GM18526 (cell line): Measurements from ENCODE around the gene CCDC81.

ENCODE experiments used
- POLR2A ChIP-seq: IDR thresholded peaks from 3 replicates; pipeline ENCODE4 v1.6.1; 2011; ENCODE audit not compliant: insufficient read length; ENCODE audit errors: extremely low read depth

The CCDC81 gene

GRCh38 chr11:86380295-86381059 is 5.8 kb downstream of the CCDC81 start:
- TF ChIP-seq POLR2A: no peak

- TF ChIP-seq POLR2A: no peak
These were observed 8.6 kb downstream of the CCDC81 start for GRCh38 chr11:86383041-86383955.

DNA sequence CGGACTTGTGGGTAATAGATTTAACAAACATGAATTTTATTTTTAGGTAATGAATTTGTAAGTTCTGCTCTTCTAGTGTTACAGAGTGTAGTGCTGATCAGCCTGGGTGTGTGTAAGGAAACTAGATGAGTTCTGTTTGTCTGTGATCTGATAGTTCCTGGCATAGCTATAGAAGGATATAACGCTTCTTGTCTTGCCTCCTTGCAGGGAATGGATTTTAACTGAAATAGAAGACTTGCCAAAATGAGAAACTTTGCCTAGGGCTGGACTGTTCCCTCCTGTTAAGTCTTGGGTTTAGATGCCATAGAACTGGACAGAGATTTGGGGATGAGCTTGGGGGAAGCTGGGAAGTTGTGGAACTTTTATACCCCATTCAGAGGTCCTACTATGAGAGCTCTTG is 11.6 kb downstream of the CCDC81 start:
- no peak for TF ChIP-seq POLR2A

- no peak for TF ChIP-seq POLR2A
These were observed 12.1 kb downstream of the CCDC81 start for GRCh38 chr11:86386746-86387145.

GRCh38 chr11:86388198-86388597 is 13.5 kb downstream of the CCDC81 start:
- TF ChIP-seq POLR2A: no peak

DNA sequence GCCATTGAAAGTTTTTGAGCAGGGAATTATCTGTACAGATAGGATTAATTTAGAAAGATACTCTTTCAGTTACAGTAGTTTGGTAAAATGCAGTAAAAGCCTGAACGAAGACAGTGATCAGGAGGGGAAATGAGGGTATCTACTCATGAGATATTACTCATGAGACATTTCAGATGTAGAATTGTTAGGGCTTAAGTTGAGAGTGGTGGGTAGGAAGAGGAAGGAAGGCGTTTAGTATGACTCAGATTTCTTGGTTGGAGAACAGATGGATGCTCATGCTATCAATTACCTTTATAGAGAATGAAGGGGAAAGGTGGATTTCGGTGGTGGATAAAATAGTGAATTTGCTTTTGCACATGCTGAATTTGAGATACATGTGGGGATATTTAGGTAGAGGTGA is 15.8 kb downstream of the CCDC81 start:
- no peak for TF ChIP-seq POLR2A

DNA sequence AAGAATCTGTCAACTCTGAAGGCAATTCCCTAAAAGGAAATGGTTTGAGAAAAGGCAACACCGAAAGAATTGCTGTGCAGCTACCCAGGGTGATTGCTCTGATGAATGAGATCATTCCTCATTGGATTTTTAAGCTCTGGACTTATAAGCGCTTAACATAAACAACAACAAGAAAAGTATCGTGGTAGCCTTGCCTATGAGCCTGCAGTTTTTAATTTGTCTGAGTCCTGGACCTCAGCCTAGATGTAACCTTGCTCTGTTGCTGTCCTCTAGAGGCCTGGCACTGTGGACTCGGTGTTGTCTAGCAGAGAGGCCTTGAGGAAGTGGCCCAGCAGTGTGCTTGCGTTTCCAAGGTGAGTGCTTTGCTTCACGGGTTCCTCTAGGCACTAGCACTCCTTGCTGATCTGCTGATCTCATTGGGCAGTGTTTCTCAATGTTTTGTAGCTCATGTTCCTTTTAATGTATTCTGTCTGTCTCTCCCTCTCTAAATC is 20.4 kb downstream of the CCDC81 start:
- TF ChIP-seq POLR2A: no peak

- TF ChIP-seq POLR2A: no peak
These were observed 21.7 kb downstream of the CCDC81 start for GRCh38 chr11:86396396-86396795.

- TF ChIP-seq POLR2A: no peak
These were observed 22.7 kb downstream of the CCDC81 start for GRCh38 chr11:86397351-86397750.

GRCh38 chr11:86398106-86398505 is 23.4 kb downstream of the CCDC81 start:
- no peak for TF ChIP-seq POLR2A

- no peak for TF ChIP-seq POLR2A
These were observed 28.8 kb downstream of the CCDC81 start for GRCh38 chr11:86403458-86403857.

DNA sequence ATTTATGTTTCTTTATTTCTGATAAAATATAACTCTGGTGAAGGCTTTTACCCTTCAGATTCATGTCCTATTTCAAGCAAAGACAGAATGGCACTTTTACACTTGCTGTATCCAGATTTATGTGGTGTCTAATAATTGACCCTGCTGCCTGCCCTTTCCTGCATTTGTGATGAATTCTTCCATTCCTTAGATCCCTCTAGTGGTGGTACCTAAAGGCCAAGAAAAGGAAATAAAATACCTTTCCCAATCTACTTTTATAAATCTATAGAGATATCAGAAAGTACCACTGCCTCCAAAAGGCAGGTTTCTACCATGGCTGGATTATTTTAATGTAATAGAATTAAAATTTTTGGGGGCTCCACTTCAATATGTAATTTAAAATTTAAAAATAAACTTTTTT is 34.2 kb downstream of the CCDC81 start:
- TF ChIP-seq POLR2A: no peak

GRCh38 chr11:86414032-86414431 is 39.3 kb downstream of the CCDC81 start:
- TF ChIP-seq POLR2A: no peak

DNA sequence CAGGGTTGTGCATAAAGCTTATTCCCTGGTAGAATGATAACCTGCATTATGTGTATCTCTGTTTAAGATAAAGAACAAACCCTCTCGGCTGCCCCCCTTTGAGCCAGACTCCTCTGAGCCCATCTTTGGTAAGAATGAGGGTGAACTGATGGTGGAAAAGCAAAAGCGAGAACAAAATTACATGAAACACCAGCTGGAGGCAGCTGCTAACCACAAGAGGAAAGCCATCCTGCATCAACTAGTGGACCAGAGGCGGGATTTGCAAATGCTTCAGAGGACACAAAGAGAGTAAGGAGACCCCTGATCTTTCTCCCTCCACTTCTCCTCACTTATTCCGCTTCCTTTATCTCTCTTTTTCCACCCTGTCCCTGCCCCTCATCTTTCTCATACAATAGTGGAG is 40.3 kb downstream of the CCDC81 start:
- TF ChIP-seq POLR2A: no peak

DNA sequence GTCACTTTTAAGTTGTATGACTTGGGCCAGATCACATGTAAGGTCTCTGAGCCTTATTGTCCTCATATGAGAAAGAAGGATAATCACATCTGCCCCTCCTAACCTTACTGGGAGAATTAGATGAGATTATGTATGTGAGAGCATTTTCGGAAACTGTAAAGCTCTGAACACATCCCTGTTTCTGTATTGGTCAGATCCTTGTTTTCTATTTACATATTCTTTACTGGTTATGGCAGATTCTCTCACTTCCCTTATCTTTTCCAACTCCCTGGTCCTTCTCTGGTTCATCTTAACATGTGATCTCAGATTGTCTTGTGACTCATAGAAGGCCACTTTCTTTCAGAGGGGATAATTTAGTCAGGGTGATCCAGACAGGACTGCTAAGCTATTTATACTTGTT is 41.8 kb downstream of the CCDC81 start:
- no peak for TF ChIP-seq POLR2A

DNA sequence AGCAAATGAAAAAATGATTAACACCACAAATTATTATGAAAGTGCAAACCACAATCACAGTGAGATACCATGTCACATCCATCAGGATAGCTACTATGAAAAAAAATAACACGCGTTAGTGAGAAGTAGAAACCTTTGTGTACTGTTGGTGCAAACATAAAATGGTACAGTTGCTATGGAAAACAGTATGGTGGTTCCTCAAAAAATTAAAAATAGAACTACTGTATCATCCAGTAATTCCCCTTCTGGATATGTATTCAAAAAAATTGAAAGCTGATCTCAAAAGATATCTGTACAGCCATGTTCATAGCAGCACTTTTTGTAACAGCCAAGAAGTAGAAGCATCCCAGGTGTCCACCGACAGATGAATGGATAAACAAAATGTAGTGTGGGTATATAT is 43.4 kb downstream of the CCDC81 start:
- TF ChIP-seq POLR2A: no peak
